ENCODE results near the gene NABP1.

The NABP1 gene

DNA sequence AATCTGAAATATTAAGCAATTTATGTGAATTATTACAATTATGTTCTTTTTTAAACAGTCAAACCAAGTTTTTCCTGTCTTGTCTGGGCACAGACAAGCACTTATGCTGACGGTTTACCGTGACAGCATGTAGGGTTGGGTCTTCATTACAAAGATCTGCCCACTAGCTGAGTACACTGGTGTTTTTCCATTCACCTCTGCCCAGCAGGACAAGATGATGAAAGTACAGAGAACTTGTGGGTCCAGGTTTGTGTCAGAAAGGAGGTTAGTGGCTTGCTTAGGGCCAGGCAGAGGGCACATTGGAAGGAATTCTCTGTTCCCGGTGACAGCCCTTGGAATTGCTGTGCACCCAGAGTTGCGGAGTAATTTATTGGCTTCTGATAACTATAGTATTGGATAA lies 14.0 kb downstream of the NABP1 start:
- Mint-ChIP-seq H3K9me3 (no peaks in the 10 kb centered on the region), H3K4me1 (peaks cover 10% of the 10 kb centered on the region), H3K27me3 (no peaks in the 10 kb centered on the region), H3K4me3 (no peak overlapping the region), H3K36me3 (ENCODE audit: insufficient read depth) (peaks cover 12% of the 10 kb centered on the region), H3K27ac (ENCODE audit: low read depth) (no peak overlapping the region)
- no peak for DNase-seq (ENCODE audit: low spot score in 2 of 2)
- ATAC-seq (replicated peaks; ENCODE audit: extremely low read depth, poor library complexity, severe bottlenecking) = no peak

DNA sequence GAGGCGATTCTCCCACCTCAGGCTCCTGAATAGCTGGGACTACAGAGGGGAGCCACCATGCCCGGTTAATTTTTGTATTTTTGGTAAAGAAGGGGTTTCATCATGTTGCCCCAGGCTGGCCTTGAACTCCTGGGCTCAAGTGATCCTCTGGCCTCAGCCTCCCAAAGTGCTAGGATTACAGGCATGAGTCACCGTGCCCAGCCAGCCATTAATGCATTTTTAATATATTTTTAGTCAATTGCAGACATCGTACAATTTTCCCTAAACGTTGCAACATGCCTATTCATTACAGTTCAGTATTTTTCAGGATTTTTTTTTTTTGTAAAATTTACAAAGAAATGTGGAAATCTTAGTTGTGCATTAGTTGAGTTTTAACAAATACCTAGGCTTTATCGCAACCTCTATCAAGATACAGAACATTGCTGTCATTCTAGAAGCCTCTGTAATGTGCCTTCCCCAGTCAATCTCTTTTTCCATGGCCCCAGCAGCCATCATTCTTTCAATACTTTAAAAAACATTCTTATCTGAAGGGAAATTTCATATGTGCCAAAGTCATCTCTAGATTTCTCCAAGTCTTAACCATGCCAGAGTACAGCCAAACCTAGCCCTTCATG lies 14.7 kb downstream of the NABP1 start:
- no peak for ATAC-seq (replicated peaks; ENCODE audit: extremely low read depth, poor library complexity, severe bottlenecking)
- no peak overlapping the region for H3K27ac Mint-ChIP-seq (ENCODE audit: low read depth)
- no peak overlapping the region for H3K4me3 Mint-ChIP-seq

GRCh38 chr2:191693166-191693565 lies 15.2 kb downstream of the NABP1 start:
- Mint-ChIP-seq H3K4me1 (peaks cover 10% of the 10 kb centered on the region), H3K4me3 (no peak overlapping the region), H3K9me3 (no peaks in the 10 kb centered on the region), H3K36me3 (ENCODE audit: insufficient read depth) (peaks cover 11% of the 10 kb centered on the region), H3K27me3 (no peaks in the 10 kb centered on the region), H3K27ac (ENCODE audit: low read depth) (no peak overlapping the region)
- no peak for ATAC-seq (replicated peaks; ENCODE audit: extremely low read depth, poor library complexity, severe bottlenecking)
- no peak for DNase-seq (ENCODE audit: low spot score in 2 of 2)

More for the DNA sequence above, 14.7 kb downstream of the NABP1 start:
- DNase-seq (ENCODE audit: low spot score in 2 of 2) = no peak
- peaks cover 12% of the 10 kb centered on the region for H3K36me3 Mint-ChIP-seq (ENCODE audit: insufficient read depth)
- no peaks in the 10 kb centered on the region for H3K9me3 Mint-ChIP-seq
- peaks cover 10% of the 10 kb centered on the region for H3K4me1 Mint-ChIP-seq
- no peaks in the 10 kb centered on the region for H3K27me3 Mint-ChIP-seq

- no peak overlapping the region for H3K27ac Mint-ChIP-seq (ENCODE audit: low read depth)
- H3K4me3 Mint-ChIP-seq = no peak overlapping the region
- no peaks in the 10 kb centered on the region for H3K27me3 Mint-ChIP-seq
- DNase-seq (ENCODE audit: low spot score in 2 of 2) = no peak
- H3K9me3 Mint-ChIP-seq = no peaks in the 10 kb centered on the region
- H3K4me1 Mint-ChIP-seq = peaks cover 10% of the 10 kb centered on the region
- H3K36me3 Mint-ChIP-seq (ENCODE audit: insufficient read depth) = peaks cover 7% of the 10 kb centered on the region
- ATAC-seq (replicated peaks; ENCODE audit: extremely low read depth, poor library complexity, severe bottlenecking) = no peak
These were observed 15.8 kb downstream of the NABP1 start for GRCh38 chr2:191693778-191694177.

GRCh38 chr2:191696001-191696400 lies 18.1 kb downstream of the NABP1 start:
- Mint-ChIP-seq H3K36me3 (ENCODE audit: insufficient read depth) (peaks cover 9% of the 10 kb centered on the region), H3K27me3 (no peaks in the 10 kb centered on the region), H3K4me3 (no peak overlapping the region), H3K9me3 (no peaks in the 10 kb centered on the region), H3K27ac (ENCODE audit: low read depth) (no peak overlapping the region), H3K4me1 (peaks cover 5% of the 10 kb centered on the region)
- ATAC-seq (replicated peaks; ENCODE audit: extremely low read depth, poor library complexity, severe bottlenecking) (no peak), DNase-seq (ENCODE audit: low spot score in 2 of 2) (no peak)

- ATAC-seq (replicated peaks; ENCODE audit: extremely low read depth, poor library complexity, severe bottlenecking) = no peak
- H3K4me3 Mint-ChIP-seq = no peak overlapping the region
These were observed 19.0 kb downstream of the NABP1 start for GRCh38 chr2:191696966-191697365.

GRCh38 chr2:191697870-191698269 lies 19.9 kb downstream of the NABP1 start:
- Mint-ChIP-seq H3K4me1 (no peaks in the 10 kb centered on the region), H3K27ac (ENCODE audit: low read depth) (no peak overlapping the region), H3K4me3 (no peak overlapping the region), H3K9me3 (no peaks in the 10 kb centered on the region), H3K27me3 (no peaks in the 10 kb centered on the region), H3K36me3 (ENCODE audit: insufficient read depth) (peaks cover 9% of the 10 kb centered on the region)
- ATAC-seq (replicated peaks; ENCODE audit: extremely low read depth, poor library complexity, severe bottlenecking) = no peak
- DNase-seq (ENCODE audit: low spot score in 2 of 2) = no peak

More at GRCh38 chr2:191696966-191697365, 19.0 kb downstream of the NABP1 start:
- Mint-ChIP-seq H3K4me1 (no peaks in the 10 kb centered on the region), H3K9me3 (no peaks in the 10 kb centered on the region), H3K36me3 (ENCODE audit: insufficient read depth) (peaks cover 9% of the 10 kb centered on the region), H3K27ac (ENCODE audit: low read depth) (no peak overlapping the region), H3K27me3 (no peaks in the 10 kb centered on the region)
- no peak for DNase-seq (ENCODE audit: low spot score in 2 of 2)

GRCh38 chr2:191699341-191699945 lies 21.5 kb downstream of the NABP1 start:
- Mint-ChIP-seq H3K9me3 (no peaks in the 10 kb centered on the region), H3K4me1 (no peaks in the 10 kb centered on the region), H3K36me3 (ENCODE audit: insufficient read depth) (peaks cover 9% of the 10 kb centered on the region), H3K27me3 (no peaks in the 10 kb centered on the region), H3K4me3 (no peak overlapping the region), H3K27ac (ENCODE audit: low read depth) (no peak overlapping the region)
- DNase-seq (ENCODE audit: low spot score in 2 of 2) = no peak
- ATAC-seq (replicated peaks; ENCODE audit: extremely low read depth, poor library complexity, severe bottlenecking) = no peak

DNA sequence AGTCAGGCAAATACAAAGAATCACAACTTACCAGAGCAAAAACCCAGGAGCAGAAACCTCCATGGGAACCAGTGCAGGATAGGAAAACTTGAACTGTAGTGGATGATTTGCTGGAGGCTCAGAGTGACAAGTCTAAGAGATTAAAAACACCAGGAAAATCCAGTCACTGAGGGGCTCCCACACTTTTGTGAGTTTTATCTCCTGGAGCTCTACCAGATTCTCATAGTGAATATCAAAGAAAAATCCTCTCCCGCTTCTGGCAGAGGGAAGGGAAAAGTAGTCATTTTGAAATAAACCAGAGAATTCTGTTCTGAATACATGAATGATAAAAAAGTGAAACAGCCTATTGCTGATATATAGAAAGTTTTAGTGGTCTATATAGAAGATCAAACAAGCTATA lies 23.1 kb downstream of the NABP1 start:
- ATAC-seq (replicated peaks; ENCODE audit: extremely low read depth, poor library complexity, severe bottlenecking) = no peak
- H3K36me3 Mint-ChIP-seq (ENCODE audit: insufficient read depth) = peaks cover 9% of the 10 kb centered on the region
- no peak overlapping the region for H3K27ac Mint-ChIP-seq (ENCODE audit: low read depth)
- H3K4me1 Mint-ChIP-seq = peaks cover 6% of the 10 kb centered on the region
- H3K9me3 Mint-ChIP-seq = no peaks in the 10 kb centered on the region
- no peaks in the 10 kb centered on the region for H3K27me3 Mint-ChIP-seq
- DNase-seq (ENCODE audit: low spot score in 2 of 2) = no peak
- H3K4me3 Mint-ChIP-seq = no peak overlapping the region

DNA sequence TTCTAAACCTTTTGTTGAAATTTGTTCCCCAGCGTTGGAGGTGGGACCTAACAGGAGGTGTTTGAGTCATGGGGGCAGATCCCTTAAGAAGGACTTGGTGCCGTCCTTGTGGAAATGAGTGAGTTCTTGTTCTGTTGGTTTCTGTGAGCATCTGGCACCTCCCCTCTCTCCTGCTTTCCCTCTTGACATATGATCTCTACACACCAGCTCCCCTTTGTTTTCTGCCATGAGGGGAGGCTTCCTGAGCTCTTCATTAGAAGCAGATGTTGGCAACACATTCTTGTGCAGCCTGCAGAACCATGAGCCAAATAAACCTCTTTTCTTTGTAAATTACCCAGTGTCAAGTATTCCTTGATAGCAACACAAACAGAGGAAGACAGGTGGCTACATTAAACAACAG lies 23.8 kb downstream of the NABP1 start:
- H3K9me3 Mint-ChIP-seq = no peaks in the 10 kb centered on the region
- peaks cover 6% of the 10 kb centered on the region for H3K4me1 Mint-ChIP-seq
- peak overlapping the region; percentile 38 for H3K27ac Mint-ChIP-seq (ENCODE audit: low read depth)
- ATAC-seq (replicated peaks; ENCODE audit: extremely low read depth, poor library complexity, severe bottlenecking) (no peak), DNase-seq (ENCODE audit: low spot score in 2 of 2) (no peak)
- no peak overlapping the region for H3K4me3 Mint-ChIP-seq
- peaks cover 9% of the 10 kb centered on the region for H3K36me3 Mint-ChIP-seq (ENCODE audit: insufficient read depth)
- H3K27me3 Mint-ChIP-seq = no peaks in the 10 kb centered on the region

- Mint-ChIP-seq H3K9me3 (no peaks in the 10 kb centered on the region), H3K4me1 (peaks cover 6% of the 10 kb centered on the region), H3K36me3 (ENCODE audit: insufficient read depth) (peaks cover 2% of the 10 kb centered on the region), H3K4me3 (no peak overlapping the region), H3K27me3 (no peaks in the 10 kb centered on the region), H3K27ac (ENCODE audit: low read depth) (no peak overlapping the region)
- ATAC-seq (replicated peaks; ENCODE audit: extremely low read depth, poor library complexity, severe bottlenecking) = no peak
- no peak for DNase-seq (ENCODE audit: low spot score in 2 of 2)
These were observed 25.3 kb downstream of the NABP1 start for GRCh38 chr2:191703079-191703725.

GRCh38 chr2:191705084-191705483 lies 27.1 kb downstream of the NABP1 start:
- no peak for DNase-seq (ENCODE audit: low spot score in 2 of 2)
- Mint-ChIP-seq H3K9me3 (no peaks in the 10 kb centered on the region), H3K4me1 (peaks cover 6% of the 10 kb centered on the region), H3K27me3 (no peaks in the 10 kb centered on the region), H3K36me3 (ENCODE audit: insufficient read depth) (no peaks in the 10 kb centered on the region), H3K4me3 (no peak overlapping the region), H3K27ac (ENCODE audit: low read depth) (no peak overlapping the region)
- no peak for ATAC-seq (replicated peaks; ENCODE audit: extremely low read depth, poor library complexity, severe bottlenecking)

GRCh38 chr2:191705701-191706100 lies 27.8 kb downstream of the NABP1 start:
- Mint-ChIP-seq H3K27me3 (no peaks in the 10 kb centered on the region), H3K9me3 (no peaks in the 10 kb centered on the region), H3K4me1 (peaks cover 6% of the 10 kb centered on the region), H3K36me3 (ENCODE audit: insufficient read depth) (no peaks in the 10 kb centered on the region), H3K4me3 (no peak overlapping the region), H3K27ac (ENCODE audit: low read depth) (no peak overlapping the region)
- ATAC-seq (replicated peaks; ENCODE audit: extremely low read depth, poor library complexity, severe bottlenecking) (no peak), DNase-seq (ENCODE audit: low spot score in 2 of 2) (no peak)

Measured in central memory CD8-positive, alpha-beta T cell (primary cell).